22Rv1 (cell line): ENCODE results near the gene RETN.

ENCODE experiments used
- ZFX ChIP-seq: fragments of 450-650 bp; IDR thresholded peaks from 2 replicates; pipeline ENCODE4 v1.6.1; 2017; ENCODE audit warnings: antibody characterized with exemption, borderline replicate concordance
- TF ChIP-seq, protein P1 (sequence below): fragments of 450-650 bp; IDR thresholded peaks from 2 replicates; pipeline ENCODE4 v1.5.1; 2017; ENCODE audit warnings: mild to moderate bottlenecking

DNA sequence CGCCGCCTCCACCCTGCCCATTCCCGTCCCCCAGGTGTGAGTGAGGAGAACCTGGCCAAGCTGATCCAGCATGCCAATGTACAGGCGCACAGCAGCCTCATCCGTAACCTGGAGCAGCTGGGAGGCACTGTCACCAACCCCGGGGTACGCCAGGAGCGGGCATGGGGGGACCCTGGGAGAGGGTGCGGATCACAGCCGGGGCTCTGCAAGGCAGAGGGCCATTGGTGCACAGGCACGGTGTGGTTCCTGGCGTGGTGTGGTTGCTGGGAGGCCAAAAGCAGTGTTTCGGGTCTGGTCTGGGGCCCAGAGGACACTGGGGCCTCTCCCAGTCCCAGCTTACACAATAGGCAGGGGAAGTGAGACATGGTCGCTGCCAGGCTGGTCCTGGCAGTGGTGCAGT, 23.7 kb upstream of the RETN start:
- TF ChIP-seq, protein P1, sequence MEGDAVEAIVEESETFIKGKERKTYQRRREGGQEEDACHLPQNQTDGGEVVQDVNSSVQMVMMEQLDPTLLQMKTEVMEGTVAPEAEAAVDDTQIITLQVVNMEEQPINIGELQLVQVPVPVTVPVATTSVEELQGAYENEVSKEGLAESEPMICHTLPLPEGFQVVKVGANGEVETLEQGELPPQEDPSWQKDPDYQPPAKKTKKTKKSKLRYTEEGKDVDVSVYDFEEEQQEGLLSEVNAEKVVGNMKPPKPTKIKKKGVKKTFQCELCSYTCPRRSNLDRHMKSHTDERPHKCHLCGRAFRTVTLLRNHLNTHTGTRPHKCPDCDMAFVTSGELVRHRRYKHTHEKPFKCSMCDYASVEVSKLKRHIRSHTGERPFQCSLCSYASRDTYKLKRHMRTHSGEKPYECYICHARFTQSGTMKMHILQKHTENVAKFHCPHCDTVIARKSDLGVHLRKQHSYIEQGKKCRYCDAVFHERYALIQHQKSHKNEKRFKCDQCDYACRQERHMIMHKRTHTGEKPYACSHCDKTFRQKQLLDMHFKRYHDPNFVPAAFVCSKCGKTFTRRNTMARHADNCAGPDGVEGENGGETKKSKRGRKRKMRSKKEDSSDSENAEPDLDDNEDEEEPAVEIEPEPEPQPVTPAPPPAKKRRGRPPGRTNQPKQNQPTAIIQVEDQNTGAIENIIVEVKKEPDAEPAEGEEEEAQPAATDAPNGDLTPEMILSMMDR, result no peak
- TF ChIP-seq ZFX, result no peak
